Epithelial cell of esophagus (primary cell): ENCODE results near the gene NME3.

Source experiments
- DNase-seq: peaks from one replicate; pipeline ENCODE4 v3.0.0; 2010; ENCODE audit warnings: low read depth
- H3K4me3 ChIP-seq: 2 replicates; pipeline ENCODE4 v1.5.1; 2011; ENCODE audit warnings: mild to moderate bottlenecking, low read length, control low read depth
- CTCF ChIP-seq: IDR thresholded peaks from 2 replicates; pipeline ENCODE4 v1.5.1; 2011; ENCODE audit warnings: low read depth, mild to moderate bottlenecking, low read length, control low read depth, inconsistent platforms; ENCODE audit not compliant: insufficient read depth; ENCODE audit errors: missing control alignments

The NME3 gene

GRCh38 chr16:1721372-1721771 lies 50.0 kb downstream of the NME3 start:
- H3K4me3 ChIP-seq, result no peak overlapping the region
- no peak for TF ChIP-seq CTCF
- DNase-seq, result no peak
